Hematopoietic multipotent progenitor cell (in vitro differentiated cells): ENCODE results near the gene CD22. TPM values are rescaled to one million over a fixed set of nuclear protein-coding genes. Genes with fewer than 3 reads are reported as not detected.
A peak's percentile ranks its signal among the peaks of the same experiment; 100 is the strongest.

Source experiments
- DNase-seq, 3 donors: peaks; one replicate each; pipeline ENCODE4 v3.0.0-alpha.2; 2011 to 2015; ENCODE audit warnings: low read depth in 2 of 3, low spot score in 2 of 3
- total RNA-seq: library from RNA; depleted of rRNA; stranded (reverse); fragments of >200 nt; gene quantifications from one replicate; pipeline ENCODE4 v1.2.3, GENCODE V29; 2012

Gene CD22
- total RNA-seq, 1 donor, result 11.0 TPM

GRCh38 chr19:35295792-35296462, 33.1 kb upstream of the CD22 start:
- peak in 2 of 3 donors; percentile 91 to 97 for DNase-seq

- no peak for DNase-seq
Observed at GRCh38 chr19:35296644-35297514, 32.1 kb upstream of the CD22 start.

GRCh38 chr19:35297515-35297848, 31.5 kb upstream of the CD22 start:
- DNase-seq, result no peak

GRCh38 chr19:35297922-35298321, 31.1 kb upstream of the CD22 start:
- no peak for DNase-seq

- no peak for DNase-seq
Observed at GRCh38 chr19:35298561-35298972, 30.4 kb upstream of the CD22 start.

GRCh38 chr19:35299523-35300338, 29.3 kb upstream of the CD22 start:
- no peak for DNase-seq

- no peak for DNase-seq
Observed at GRCh38 chr19:35300339-35300649, 28.7 kb upstream of the CD22 start.

- no peak for DNase-seq
Observed at GRCh38 chr19:35301961-35302360, 27.0 kb upstream of the CD22 start.

- no peak for DNase-seq
Observed at GRCh38 chr19:35302446-35302845, 26.5 kb upstream of the CD22 start.

- no peak for DNase-seq
Observed at GRCh38 chr19:35303357-35303915, 25.6 kb upstream of the CD22 start.

GRCh38 chr19:35304036-35304435, 25.0 kb upstream of the CD22 start:
- no peak for DNase-seq

GRCh38 chr19:35305181-35305580, 23.8 kb upstream of the CD22 start:
- no peak for DNase-seq

- peak in 1 of 3 donors; percentile 56 for DNase-seq
Observed at GRCh38 chr19:35306473-35307246, 22.3 kb upstream of the CD22 start.

- no peak for DNase-seq
Observed at GRCh38 chr19:35307931-35308330, 21.1 kb upstream of the CD22 start.

GRCh38 chr19:35308910-35309309, 20.1 kb upstream of the CD22 start:
- DNase-seq, result no peak

- no peak for DNase-seq
Observed at GRCh38 chr19:35309481-35310279, 19.3 kb upstream of the CD22 start.

- DNase-seq, result peak in 1 of 3 donors; percentile 47
Observed at GRCh38 chr19:35310331-35310730, 18.7 kb upstream of the CD22 start.

- DNase-seq, result no peak
Observed at GRCh38 chr19:35310811-35311465, 18.0 kb upstream of the CD22 start.
